Measurements from ENCODE around the gene ARHGAP22. TPM values are rescaled to one million over a fixed set of nuclear protein-coding genes. Genes with fewer than 3 reads are reported as not detected.
A peak's percentile ranks its signal among the peaks of the same experiment; 100 is the strongest.

ARHGAP22 gene
- total and polyA plus RNA-seq, 8 donors, result 2.2 to 10.4 (median 2.8) TPM

DNA sequence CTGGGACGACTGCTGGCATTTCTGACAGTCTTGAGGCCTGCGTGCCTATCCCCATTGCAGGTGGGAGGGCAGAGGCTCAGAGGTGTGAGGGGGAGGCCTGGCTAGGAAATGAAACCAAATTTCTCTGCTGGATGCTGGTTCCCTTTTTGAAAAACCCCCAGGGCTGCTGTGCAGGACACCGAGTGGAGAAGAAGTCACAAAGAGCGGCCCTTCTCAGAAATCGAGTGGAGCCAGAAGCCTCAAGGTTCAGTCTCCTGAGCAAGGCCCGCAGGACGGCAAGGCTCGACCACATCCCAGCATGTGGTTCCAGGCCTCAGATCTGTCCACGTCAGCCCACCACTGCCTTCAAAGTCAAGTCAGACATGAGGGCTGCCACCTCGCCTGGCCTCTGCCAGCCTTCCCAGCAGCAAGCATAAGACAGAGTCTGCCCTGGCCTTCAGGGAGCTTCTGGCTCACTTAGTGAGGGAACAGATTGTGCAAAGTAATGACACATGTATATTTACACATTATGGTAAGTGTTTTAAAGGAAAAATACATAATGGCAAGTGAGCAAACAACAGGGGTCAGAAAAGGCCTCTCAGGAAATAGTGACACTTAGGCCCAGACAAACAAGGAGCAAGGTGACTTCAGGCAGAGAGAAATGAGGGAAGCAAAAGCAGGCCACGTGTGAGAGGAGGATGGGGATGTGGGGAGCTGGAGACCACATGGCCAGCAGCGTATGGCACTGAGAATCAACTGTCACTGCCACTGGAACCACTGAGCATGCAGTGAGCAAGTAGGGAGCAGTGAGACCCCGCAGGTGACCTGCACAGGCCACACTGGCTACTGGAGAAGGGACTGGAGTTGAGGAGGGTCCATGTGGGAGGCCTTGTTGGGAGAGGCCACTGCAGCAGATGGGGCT, 86.7 kb downstream of the ARHGAP22 start:
- Histone ChIP-seq H3K27me3 (peaks cover 0 to 26% of the 10 kb centered on the region in 2 donors), H3K4me3 (no peak overlapping the region), H3K9me3 (peaks cover 0 to 20% of the 10 kb centered on the region in 2 donors), H3K27ac (no peak overlapping the region), H3K36me3 (no peaks in the 10 kb centered on the region), H3K4me1 (peaks cover 0 to 15% of the 10 kb centered on the region in 2 donors)
- TF ChIP-seq, protein P1, sequence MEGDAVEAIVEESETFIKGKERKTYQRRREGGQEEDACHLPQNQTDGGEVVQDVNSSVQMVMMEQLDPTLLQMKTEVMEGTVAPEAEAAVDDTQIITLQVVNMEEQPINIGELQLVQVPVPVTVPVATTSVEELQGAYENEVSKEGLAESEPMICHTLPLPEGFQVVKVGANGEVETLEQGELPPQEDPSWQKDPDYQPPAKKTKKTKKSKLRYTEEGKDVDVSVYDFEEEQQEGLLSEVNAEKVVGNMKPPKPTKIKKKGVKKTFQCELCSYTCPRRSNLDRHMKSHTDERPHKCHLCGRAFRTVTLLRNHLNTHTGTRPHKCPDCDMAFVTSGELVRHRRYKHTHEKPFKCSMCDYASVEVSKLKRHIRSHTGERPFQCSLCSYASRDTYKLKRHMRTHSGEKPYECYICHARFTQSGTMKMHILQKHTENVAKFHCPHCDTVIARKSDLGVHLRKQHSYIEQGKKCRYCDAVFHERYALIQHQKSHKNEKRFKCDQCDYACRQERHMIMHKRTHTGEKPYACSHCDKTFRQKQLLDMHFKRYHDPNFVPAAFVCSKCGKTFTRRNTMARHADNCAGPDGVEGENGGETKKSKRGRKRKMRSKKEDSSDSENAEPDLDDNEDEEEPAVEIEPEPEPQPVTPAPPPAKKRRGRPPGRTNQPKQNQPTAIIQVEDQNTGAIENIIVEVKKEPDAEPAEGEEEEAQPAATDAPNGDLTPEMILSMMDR (IDR thresholded peaks at IDR 0.05), result no peak
- intact Hi-C loops (cut with DNase I), result no loop called here
- ATAC-seq, result peak; percentile 26
- no peak for DNase-seq

DNA sequence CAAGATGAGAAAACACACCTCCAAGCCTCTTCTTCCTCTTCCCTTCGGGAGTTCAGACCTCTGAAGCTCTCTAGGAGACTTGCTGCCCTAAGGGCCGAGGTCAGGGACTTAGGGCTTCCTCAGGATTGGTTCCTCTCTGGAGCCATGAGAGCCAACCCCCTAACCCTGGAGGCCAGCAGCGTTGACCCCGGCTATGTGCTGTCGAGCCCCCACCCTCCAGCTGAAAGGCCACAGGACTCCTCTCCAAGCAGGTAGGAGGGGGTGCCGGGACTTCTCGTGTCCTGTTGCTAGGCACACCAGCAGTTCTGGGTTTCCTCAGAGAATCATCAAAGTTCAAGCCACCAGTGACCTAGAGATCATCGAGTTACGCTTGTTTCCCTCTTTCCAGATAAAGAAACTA, 87.4 kb downstream of the ARHGAP22 start:
- Histone ChIP-seq H3K27ac (no peak overlapping the region), H3K4me3 (no peak overlapping the region), H3K36me3 (no peaks in the 10 kb centered on the region), H3K27me3 (peaks cover 0 to 19% of the 10 kb centered on the region in 2 donors), H3K4me1 (peaks cover 0 to 14% of the 10 kb centered on the region in 2 donors), H3K9me3 (peaks cover 0 to 20% of the 10 kb centered on the region in 2 donors)
- TF ChIP-seq, protein P1 (IDR thresholded peaks at IDR 0.05), result no peak
- ATAC-seq (no peak), DNase-seq (no peak)
- intact Hi-C loops (cut with DNase I), result no loop called here

- peaks cover 0 to 13% of the 10 kb centered on the region in 2 donors for H3K27me3 ChIP-seq
- ATAC-seq, result no peak
- DNase-seq, result no peak
- H3K36me3 ChIP-seq, result no peaks in the 10 kb centered on the region
- H3K9me3 ChIP-seq, result peaks cover 0 to 20% of the 10 kb centered on the region in 2 donors
- peaks cover 0 to 20% of the 10 kb centered on the region in 2 donors for H3K4me1 ChIP-seq
- TF ChIP-seq, protein P1 (IDR thresholded peaks at IDR 0.05), result no peak
- H3K4me3 ChIP-seq, result no peak overlapping the region
- H3K27ac ChIP-seq, result no peak overlapping the region
- intact Hi-C loops (cut with DNase I), result no loop called here
Observed at GRCh38 chr10:48516911-48517310, 88.0 kb downstream of the ARHGAP22 start.

- peaks cover 0 to 20% of the 10 kb centered on the region in 2 donors for H3K9me3 ChIP-seq
- H3K4me3 ChIP-seq, result no peak overlapping the region
- no peaks in the 10 kb centered on the region for H3K27me3 ChIP-seq
- H3K27ac ChIP-seq, result no peak overlapping the region
- DNase-seq (no peak), ATAC-seq (no peak)
- peaks cover 0 to 25% of the 10 kb centered on the region in 2 donors for H3K4me1 ChIP-seq
- intact Hi-C loops (cut with DNase I), result no loop called here
- TF ChIP-seq, protein P1 (IDR thresholded peaks at IDR 0.05), result no peak
- no peaks in the 10 kb centered on the region for H3K36me3 ChIP-seq
Observed at GRCh38 chr10:48514916-48515315, 90.0 kb downstream of the ARHGAP22 start.

DNA sequence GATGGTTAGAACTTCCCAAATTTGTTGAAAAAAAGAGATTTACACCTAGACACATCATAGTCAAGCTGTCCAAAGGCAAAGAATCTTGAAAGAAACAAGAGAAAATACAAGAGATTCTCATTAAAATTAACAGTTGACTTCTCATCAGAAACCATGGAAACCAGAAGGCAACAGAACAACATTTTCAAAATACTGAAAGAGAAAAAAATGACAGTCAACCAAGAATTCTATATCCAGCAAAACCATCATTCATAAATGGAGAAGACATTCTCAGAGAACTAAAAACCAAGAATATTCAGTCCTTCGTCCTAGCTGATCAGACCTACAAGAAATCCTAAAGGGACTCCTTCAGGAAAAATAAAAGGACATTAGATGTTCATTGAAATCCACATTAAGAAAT, 90.6 kb downstream of the ARHGAP22 start:
- DNase-seq (no peak), ATAC-seq (no peak)
- intact Hi-C loops (cut with DNase I), result no loop called here
- Histone ChIP-seq H3K4me3 (no peak overlapping the region), H3K36me3 (no peaks in the 10 kb centered on the region), H3K9me3 (peaks cover 0 to 20% of the 10 kb centered on the region in 2 donors), H3K4me1 (peaks cover 0 to 25% of the 10 kb centered on the region in 2 donors), H3K27ac (no peak overlapping the region), H3K27me3 (no peaks in the 10 kb centered on the region)
- TF ChIP-seq, protein P1 (IDR thresholded peaks at IDR 0.05), result no peak
